ENCODE data around the gene KRTAP4-7.
"Not testable (repeated sequence)": the region's sequence is repeated elsewhere in the genome, so short reads cannot be mapped to it uniquely, and the experiment has no call there.

The KRTAP4-7 gene

GRCh38 chr17:41065016-41065689 is 18.8 kb upstream of the KRTAP4-7 start:
- DNase-seq (ENCODE audit: low spot score): not testable (repeated sequence)

- DNase-seq (ENCODE audit: low spot score): no peak
Observed at GRCh38 chr17:41065829-41066624, 17.9 kb upstream of the KRTAP4-7 start, which contains the start of gene KRTAP2-4. KRTAP2-4 (minus strand) TSS chr17:41065879; CDS start chr17:41065845, 34 bp downstream.

DNA sequence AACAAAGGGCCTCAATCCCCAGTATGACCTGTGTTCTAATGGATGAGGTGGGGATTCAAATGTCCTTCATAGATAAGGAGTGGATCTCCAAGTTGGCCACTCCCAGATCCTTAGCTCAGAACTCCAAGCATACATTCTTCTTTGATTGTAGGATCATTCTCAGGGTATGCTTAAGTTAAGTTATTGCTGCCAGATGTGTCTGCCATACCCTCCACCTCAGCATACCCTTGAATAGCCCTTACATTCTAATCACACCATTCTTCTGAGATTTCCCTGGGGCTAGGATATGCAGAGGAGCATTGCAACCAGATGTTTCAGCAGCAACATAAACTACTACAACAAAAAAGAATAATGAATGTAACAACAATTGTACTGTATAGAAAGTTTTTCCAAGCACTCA is 16.7 kb upstream of the KRTAP4-7 start:
- DNase-seq (ENCODE audit: low spot score): no peak

GRCh38 chr17:41069031-41069430 is 14.9 kb upstream of the KRTAP4-7 start:
- no peak for DNase-seq (ENCODE audit: low spot score)

DNA sequence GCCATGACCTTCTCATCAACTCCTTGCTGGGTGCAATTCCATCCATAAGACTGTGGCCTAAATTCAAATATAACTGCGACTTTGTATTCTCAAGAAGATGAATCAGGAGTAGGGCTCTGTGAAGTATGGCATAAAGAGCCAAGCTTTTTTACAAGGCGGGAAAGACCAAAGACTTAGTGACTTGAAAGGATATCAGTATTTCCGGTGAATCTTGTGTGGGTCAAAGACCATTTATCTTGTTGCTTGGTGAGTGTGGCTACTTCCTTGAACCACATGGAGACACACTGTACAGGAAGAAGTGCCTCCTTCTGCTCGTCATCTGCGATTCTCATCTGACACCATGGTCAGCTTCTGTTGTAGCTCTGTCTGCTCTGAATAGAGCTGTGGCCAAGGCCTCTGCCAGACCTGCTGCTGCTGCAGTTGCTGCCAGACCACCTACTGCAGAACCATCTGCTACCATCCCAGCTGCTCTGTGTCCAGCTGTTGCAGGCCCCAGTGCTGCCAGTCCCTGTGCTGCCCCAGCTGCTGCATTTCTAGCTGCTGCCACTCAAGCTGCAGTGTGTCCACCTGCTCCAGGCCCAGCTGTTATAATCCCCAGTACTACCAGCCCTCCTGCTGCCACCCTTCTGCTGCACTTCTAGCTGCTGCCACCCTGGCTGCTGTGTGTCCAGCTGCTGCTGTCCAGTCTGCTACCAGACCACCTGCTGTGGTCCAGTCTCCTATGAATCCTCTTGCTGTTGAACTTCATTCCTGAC is 12.2 kb upstream of the KRTAP4-7 start:
- DNase-seq (ENCODE audit: low spot score): no peak

DNA sequence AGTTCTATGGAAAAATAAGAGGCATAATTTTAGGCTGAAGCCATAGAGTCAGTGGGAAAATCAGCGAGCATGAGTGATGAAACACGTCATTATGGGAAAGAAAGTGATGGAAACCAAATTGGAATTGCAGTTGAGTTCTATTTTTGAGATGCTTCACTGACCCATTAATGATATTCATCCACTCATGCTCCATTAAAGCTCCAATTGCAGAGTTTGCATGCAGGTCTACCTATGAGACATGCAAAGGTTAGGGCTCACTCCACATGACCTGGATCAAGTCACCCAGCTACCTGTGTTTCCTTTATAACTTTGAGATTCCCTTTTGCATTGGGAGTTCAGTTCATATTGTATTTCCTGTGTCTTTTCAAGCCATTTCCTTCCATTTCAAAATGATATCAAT is 10.3 kb upstream of the KRTAP4-7 start:
- no peak for DNase-seq (ENCODE audit: low spot score)

DNA sequence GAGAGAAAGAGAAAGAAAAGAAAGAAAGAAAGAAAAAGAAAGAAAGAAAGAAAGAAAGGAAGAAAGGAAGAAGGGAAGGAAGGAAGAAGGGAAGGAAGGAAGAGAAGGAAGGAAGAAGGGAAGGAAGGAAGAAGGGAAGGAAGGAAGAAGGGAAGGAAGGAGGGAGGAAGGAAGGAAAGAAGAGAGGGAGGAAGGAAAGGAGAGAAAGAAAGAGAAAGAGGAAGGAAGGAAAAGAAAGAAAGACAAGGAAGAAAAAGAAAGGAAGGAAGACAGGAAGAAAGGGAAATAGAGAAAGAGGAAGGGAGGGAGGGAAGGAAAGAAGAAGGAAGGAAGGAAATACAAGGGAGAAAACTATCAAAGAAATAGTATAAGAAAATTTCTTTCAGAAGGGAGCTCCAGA is 7.2 kb upstream of the KRTAP4-7 start:
- DNase-seq (ENCODE audit: low spot score): no peak

GRCh38 chr17:41082626-41083025 is 1.3 kb upstream of the KRTAP4-7 start:
- no peak for DNase-seq (ENCODE audit: low spot score)

DNA sequence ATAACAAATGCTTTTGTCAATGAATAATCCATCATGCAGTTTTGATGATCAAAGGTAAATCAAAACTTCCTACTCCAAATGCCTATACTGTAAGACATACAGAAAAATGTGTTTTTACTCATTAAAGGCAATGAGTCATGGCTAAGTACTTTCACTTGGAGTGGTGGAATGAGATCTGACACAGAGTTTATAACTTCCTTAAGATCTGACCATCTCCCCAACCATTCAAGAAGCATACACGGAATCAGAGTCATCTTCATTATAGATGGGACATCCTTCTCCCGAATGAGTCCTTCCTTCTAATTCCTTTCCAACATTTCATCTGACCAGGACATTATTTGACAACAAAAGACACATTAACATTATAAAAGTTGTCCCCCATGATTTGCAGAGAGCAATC is 523 bp upstream of the KRTAP4-7 start:
- not testable (repeated sequence) for DNase-seq (ENCODE audit: low spot score)

DNA sequence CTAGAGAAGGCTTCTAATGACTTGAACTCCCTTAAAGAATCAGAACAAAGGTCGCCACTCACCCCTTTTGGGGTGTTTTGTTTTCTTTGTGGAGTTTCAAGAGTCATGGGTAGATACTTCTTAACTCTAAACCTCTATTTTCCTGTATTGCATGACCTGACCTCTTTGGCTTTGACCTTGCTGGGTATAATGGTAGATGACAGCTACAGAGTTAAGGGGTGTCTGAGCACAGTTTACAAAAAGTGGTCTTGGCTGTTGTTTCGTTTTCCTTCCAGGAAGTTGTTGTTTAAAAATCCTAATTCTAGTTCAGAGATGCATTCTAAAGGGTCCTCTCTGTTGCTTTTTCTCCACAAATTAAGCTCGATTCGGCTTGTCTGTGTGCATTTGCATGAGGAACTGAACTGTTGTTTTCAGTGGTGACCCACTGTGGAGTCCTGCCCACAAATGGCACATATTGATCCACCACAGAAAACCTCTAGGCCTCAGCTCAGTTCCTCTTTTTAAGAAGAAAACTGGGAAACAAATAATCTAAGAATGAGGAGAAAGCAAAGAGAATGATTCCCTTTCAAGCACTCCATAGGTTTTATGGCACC is 4.9 kb downstream of the KRTAP4-7 start:
- DNase-seq (ENCODE audit: low spot score): not testable (repeated sequence)

DNA sequence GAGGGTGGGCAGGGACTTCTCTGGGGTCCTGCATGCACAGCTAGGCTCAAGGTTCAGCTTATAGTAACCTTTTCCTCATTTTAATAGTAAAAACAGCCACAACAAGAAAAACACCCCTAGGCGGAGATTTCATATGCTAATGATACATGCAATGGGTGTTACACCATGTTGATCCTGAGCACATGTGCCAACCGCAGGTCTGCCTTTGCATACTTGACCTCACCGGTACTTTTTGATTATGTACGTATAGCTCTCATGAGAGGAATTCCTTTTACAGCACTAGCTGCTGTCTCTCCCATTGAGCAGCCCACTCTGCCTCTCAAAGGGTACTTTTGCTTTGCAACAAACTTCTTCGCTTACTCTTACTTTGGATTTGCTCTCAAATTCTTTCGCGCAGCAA is 12.1 kb downstream of the KRTAP4-7 start:
- DNase-seq (ENCODE audit: low spot score): no peak

GRCh38 chr17:41098042-41098441 is 14.1 kb downstream of the KRTAP4-7 start, which contains the start of gene KRTAP4-8:
KRTAP4-8 (minus strand) TSS chr17:41098142; CDS start chr17:41098084, 58 bp downstream.
- no peak for DNase-seq (ENCODE audit: low spot score)

GRCh38 chr17:41098481-41098880 is 14.5 kb downstream of the KRTAP4-7 start:
- no peak for DNase-seq (ENCODE audit: low spot score)

DNA sequence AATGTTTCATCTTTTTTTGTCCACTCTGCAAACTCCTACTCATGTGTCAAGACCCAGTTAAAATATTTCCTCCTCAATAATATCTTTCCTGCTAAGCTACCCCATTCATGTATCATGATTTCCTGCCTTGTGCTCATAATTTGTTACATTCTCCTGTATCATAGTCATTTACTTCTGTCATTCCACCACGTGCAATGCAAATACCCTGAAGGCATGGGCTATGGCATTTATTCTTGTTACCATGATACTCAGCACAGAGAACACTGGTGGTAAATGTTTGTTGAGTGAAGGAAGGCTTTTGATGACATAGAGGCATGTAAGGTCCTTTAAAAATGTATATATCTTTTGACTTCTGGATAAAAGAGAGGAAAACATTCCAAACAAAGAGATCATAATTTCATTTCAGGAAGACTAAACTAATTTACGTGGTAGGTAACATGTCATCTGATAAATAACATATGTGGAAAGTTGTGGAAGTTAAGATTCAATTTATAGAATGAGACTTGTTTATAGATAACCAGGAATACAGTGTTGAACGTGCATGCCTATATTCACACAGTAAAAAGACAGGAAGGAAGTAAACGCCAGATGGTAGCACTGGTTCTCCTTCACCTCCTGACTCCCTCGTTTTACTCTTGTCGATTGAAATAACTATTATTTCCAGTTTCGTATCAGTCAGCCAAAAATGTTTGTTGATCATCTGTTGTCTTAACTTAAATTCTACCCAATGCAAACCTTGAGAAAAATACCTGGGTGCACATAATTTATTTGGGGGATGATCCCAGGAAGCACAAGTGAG is 15.9 kb downstream of the KRTAP4-7 start:
- not testable (repeated sequence) for DNase-seq (ENCODE audit: low spot score)

- DNase-seq (ENCODE audit: low spot score): no peak
Observed at GRCh38 chr17:41101586-41102259, 17.8 kb downstream of the KRTAP4-7 start, which contains the start of gene KRTAP4-16. KRTAP4-16 (minus strand) TSS chr17:41102209; CDS start chr17:41102209, 0 bp downstream.

DNA sequence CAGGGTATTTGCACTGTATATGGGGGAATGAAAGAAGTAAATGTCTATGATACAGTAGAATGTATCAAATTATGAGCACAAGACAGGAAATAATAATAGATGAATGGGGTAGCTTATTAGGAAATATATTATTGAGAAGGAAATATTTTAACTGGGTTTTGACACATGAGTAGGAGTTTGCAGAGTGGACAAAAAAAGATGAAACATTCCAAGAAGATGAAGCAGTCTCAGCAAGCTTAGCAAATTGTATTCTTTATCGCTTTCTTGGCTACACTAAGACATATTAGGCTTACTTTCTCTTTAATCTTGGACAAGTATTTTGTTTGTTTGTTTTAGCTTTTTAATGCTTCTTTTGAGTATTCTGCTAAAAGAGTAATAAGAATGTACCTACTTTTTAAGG is 19.9 kb downstream of the KRTAP4-7 start:
- DNase-seq (ENCODE audit: low spot score): no peak

- DNase-seq (ENCODE audit: low spot score): not testable (repeated sequence)
Observed at GRCh38 chr17:41104386-41105038, 20.6 kb downstream of the KRTAP4-7 start.

DNA sequence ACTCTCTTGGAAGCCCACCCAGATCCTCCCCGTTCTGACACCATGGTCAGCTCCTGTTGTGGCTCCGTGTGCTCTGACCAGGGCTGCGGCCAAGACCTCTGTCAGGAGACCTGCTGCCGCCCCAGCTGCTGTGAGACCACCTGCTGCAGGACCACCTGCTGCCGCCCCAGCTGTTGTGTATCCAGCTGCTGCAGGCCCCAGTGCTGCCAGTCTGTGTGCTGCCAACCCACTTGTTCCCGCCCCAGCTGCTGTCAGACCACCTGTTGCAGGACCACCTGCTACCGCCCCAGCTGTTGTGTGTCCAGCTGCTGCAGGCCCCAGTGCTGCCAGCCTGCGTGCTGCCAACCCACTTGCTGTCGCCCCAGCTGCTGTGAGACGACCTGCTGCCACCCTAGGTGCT is 21.4 kb downstream of the KRTAP4-7 start, which contains the start of gene KRTAP4-9:
Gene KRTAP4-9, plus strand, starts transcription at position 43 of the 400 bp plus-strand sequence. Its CDS starts 0 bp downstream, at position 43.
- not testable (repeated sequence) for DNase-seq (ENCODE audit: low spot score)

DNA sequence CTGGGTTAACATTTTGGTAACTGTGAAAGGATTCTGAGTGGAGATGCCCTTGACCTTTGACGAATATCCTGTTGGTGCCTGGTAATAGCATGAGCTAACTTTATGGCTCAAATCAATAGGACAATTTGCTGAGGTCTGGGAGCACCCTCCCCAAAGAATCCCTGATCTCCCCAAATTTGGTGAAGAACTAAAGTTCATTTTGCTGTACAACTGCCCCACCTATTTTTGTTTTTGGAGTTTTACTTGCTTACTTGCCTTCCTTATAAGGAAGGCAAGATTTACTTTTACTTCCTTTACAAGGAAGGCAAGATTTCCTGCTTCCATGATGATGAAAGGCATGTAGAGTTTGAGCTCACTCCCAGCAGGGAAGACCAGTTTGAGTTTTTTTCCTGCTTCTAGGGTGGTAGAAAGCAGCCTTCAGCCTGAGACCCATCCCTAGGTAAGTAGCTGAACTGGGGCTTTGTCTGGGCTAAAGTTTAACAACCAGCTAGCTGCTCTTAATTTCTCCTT is 24.0 kb downstream of the KRTAP4-7 start:
- DNase-seq (ENCODE audit: low spot score): no peak

Data from CD4-positive, alpha-beta T cell treated with Interleukin-2 at 100 ng/mL for 4 hours (primary cell).